GM19328 (cell line): ENCODE results near the gene SGSM1.
"Not testable (repeated sequence)": the region's sequence is repeated elsewhere in the genome, so short reads cannot be mapped to it uniquely, and the experiment has no call there.

Experiments
- ATAC-seq: cut with Tn5 transposase; IDR thresholded peaks from one replicate; pipeline ENCODE4 v1.9.1; 2021; ENCODE audit warnings: mild to moderate bottlenecking, moderate library complexity; ENCODE audit not compliant: unreplicated experiment

SGSM1 gene

DNA sequence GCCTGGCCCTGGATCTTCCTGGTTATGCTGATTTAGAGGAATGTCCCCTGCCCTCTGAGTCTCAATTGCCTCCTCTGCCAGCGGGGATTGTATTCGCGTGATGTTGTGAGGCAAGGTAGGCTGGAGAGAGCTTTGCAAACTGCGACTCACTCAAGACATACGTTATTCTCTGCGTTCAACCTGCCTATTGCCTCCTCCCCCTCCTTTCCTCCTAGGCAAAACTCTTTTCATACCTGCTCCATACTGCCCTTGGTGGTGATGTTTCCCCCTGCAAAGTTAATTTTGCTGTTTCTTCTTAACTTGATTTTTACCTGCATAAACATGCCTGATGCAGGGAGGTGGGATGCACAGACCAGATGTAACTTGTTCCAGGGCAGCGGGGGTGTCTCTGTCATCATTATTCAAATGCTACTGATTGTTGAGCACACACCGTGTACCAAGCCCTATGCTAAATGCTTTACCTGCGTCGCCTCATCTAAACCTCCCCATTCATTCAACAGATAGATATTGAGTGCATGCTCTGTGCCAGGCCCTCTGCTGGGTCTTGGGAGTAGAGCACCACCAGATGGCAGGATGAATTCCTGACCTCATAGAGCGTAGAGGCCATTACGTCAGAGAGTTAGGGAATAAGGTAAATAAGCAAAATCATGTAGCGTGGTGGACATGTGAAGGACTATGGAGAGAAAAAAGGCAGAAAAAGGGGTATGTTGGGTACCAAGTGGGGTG, 29.0 kb downstream of the SGSM1 start:
- no peak for ATAC-seq

DNA sequence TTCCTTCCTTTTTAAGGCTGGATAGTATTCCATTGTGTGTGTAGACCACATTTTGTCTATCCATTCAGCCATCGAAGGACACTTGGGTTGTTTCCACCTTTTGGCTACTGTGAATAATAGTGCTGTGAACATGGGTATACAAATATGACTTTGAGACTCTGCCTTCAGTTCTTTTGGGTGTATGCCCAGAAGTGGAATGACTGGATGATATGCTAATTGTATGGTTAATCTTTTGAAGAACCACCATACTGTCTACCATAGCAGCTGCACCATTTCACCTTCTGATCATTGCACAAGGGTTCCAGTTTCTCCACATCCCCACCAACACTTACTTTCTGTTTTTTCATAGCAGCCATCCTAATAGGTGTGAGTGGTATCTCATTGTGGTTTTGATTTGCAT, 30.3 kb downstream of the SGSM1 start:
- no peak for ATAC-seq

DNA sequence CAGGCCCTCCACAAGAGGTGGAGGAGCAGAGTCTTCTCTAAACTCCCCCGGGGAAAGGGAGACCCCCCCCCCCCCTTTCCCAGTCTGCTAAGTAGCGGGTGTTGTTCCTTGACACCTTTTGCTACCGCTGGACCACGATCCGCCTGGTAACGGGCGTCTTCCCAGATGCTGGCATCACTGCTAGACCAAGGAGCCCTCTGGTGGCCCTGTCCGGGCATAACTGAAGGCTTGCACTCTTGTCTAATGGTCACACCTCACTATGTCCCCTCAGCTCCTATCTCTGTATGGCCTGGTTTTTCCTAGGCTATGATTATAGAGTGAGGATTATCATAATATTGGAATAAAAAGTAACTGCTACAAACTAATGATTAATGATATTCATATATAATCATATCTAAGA, 31.5 kb downstream of the SGSM1 start:
- not testable (repeated sequence) for ATAC-seq

DNA sequence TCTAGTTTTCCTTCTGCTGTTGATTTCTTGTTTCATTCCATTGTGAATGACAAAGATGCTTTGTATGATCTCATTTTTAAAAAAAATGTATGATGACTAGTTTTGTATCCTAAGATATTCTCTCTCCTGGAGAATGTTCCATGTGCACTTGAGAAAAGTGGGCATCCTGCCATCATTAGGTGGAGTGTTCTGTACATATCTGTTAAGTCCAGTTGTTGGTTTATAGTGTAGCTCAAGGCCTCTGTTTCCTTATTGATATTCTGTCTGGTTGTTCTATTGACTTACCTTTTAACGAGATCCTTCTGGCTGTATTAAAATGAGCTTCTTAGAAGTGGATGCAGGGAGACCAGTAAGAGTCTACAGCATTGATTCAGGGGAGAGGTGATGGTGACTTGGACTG, 35.2 kb downstream of the SGSM1 start:
- ATAC-seq, result no peak

DNA sequence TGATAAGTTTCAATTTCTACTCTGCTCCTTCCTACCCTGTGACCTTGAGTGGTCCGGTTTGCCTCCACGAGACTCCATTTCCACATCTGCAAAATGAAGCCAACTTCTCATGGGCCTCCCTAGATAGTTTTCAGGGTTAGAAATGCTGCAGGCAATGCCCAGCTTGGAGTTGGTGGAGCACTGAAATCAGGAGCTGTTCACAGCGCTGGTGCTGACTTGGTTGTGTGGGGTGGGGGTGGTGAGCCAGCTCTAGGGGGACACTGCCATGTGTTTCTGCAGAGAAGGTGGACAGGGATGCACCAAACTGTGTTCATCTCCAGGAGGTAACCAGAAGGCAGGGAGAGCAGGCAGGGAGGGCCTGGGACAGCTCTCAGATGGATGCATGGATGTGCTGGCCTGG, 37.0 kb downstream of the SGSM1 start:
- ATAC-seq, result no peak

DNA sequence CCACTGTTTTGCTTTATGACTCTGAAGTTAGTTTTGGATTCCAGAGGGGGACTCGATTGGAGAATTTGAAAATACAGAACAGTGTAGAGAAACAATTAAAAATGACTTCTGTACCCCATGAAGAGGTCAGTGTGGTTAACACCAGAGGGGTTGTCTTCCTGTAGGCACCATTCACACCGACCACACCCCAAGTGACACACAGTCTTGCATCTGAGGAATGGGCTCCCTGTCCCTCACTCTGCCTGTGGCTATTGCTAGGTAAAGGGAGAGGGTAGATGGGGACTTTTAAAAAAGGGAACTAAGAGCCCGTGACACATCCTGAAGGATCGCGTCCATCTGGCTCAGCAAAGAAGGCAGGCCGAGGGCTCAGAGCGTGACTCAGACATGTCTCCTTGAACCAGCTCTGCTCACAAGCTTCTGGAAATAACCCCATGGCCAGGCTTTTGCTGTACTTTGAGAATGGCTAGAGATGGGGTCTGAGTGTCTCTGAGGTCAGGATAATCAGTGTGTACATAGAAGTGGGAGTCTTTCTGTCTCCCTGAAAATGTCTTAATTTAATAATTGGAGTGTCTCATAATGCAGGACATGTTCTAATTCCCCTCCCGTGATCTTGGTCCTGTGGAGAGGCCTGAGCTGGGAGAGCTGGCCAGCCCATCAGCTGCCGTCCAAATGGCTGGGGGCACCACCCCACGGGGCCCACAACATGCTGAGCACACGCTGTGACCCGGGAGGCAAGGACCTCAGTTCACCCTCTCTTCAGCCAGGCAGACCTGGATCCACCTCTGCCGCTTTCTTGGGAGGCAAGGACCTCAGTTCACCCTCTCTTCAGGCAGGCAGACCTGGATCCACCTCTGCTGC, 39.3 kb downstream of the SGSM1 start:
- ATAC-seq, result no peak

DNA sequence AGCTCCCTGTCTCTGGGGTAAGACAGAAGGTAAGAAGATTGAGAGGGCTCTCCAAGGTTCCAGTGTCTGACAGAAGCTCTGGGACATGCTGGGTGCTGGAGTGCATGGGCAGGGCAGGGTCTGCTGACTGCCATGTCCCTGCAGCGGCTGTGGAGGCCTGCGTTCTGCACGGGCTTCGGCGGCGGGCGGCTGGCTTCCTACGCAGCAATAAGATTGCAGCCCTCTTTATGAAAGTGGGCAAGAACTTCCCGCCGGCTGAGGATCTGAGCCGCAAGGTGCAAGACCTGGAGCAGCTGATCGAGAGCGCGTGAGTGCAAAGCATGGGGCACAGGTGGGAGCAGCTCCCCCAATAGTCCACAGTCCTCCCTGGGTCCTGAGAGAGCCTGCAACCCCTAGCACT, 41.5 kb downstream of the SGSM1 start:
- no peak for ATAC-seq

DNA sequence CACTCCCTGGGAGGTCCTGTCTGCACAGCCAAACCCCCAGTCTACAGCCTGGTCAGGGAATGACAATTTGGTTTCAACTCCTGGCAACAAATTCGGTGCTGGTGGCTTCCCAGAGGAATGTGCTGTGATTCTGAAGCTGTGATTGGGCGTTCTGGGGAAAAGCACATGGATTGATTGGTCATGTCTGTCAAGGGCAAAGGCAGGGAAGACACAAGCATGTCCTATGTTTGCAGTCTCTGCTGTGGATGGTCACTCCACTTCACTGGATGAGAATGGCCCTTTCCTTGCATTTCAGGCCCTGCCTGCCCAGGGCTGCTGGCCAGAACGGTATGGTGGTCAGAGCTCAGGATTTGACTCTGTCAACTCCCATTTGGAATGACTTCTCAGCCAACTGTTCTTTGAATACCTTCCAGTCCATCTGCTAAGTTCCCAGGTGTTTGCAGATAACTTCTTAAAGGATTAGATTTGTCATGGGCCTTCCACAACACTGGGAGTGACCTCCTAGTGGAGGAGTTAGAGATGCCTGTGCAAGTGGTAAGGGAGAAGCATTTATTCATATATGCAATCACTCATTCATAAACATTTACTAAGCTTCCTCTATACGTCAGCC, 42.7 kb downstream of the SGSM1 start:
- no peak for ATAC-seq

DNA sequence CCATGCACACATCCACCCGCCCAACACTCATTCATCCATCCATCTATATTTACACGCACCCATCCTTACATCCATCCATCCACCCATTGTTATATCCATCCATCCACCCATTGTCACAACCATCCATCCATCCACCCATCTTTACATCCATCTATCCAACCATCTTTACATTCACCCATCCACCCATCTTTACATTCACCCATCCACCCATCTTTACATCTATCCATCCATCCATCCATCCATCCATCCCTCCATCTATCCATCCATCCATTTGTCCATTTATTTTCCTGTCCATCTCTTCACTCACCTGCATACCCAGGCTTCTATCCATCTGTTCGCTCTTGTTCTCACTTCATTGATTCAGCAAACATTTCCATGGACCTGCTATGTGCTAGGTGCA, 49.8 kb downstream of the SGSM1 start:
- ATAC-seq, result no peak

DNA sequence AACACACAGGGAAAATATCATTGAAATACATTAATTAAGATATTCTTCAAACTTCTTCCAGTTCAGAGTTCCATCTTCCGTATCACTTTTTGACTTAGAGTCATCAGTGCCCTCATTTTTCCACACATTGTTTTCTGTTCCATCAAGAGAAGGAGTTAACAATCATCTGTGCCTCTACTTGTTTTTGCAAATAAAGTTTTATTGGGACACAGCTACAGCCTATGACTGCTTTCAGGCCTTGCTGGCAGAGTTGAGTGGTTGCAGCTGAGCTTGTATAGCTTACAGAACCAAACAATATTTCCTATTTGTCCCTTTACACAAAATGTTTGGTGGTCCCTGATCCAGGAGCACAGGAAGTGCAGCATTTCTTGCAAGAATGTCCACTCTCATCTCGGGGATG, 51.6 kb downstream of the SGSM1 start:
- ATAC-seq, result no peak

DNA sequence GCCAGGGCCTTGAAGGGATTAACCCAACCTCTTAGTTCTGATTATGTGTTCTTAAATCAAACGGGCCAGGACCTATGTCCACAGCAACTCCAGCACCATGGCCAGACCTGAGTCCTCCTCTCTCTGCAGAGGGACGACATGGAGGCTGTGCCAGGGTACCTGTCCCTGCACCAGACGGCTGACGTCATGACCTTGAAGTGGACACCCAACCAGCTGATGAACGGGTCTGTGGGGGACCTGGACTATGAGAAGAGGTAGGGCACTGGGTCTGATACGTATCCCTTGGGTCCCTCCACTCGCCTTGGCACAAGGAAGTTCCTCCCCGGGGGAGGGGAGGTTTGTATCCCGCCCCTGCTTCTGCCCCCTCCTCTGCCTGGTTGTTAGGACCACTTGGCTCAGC, 53.6 kb downstream of the SGSM1 start:
- no peak for ATAC-seq

DNA sequence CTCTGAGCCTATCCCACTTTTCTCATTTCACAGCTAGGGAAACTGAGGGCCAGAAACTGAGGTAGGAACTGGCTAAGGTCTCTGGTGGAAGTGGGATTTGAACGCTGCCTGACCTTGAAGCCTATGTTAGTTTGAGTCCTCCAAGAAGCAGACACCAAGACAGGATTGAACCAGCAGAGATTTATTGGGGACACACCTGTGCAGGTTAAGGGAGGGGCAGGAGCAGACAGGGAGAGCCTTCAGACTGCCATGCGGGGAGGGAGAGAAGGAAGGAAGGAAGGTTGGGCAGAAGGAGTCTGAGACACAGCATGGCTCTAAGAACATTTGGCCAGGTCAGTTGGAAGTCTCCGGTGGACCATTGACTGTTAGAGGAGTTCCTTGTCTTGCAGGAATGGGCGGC, 59.5 kb downstream of the SGSM1 start:
- no peak for ATAC-seq

DNA sequence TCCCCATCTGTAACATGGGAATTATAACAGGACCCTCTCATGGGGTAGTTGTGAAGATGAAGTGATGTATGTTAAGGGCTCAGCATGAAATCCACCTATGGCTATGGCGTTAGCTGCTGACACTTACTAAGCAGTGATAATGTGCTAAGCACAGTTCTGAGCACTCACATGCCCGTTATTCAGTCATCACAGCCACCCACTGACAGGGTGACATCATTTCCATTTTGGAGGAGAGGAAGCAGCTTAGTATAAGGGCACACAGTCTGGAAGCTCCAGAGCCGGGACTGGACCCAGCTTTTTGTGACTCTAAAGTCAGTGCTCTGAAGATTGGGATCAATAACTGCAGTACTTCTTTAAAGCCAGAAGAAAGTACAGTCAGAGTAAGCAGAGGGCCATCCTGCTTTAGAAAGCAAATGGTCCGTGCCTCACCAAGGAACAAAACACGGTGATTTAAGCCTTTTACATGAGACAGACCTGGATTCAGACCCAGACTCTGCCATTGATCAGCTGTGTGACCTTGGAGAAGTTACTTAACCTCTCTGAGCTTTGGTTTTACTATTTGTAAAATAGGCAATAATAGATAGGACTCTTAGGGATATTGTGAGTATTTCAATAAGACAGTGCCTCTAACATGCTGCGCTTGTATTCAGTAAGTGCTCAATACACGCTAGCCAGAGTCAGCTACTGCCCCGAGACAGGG, 61.5 kb downstream of the SGSM1 start:
- no peak for ATAC-seq

DNA sequence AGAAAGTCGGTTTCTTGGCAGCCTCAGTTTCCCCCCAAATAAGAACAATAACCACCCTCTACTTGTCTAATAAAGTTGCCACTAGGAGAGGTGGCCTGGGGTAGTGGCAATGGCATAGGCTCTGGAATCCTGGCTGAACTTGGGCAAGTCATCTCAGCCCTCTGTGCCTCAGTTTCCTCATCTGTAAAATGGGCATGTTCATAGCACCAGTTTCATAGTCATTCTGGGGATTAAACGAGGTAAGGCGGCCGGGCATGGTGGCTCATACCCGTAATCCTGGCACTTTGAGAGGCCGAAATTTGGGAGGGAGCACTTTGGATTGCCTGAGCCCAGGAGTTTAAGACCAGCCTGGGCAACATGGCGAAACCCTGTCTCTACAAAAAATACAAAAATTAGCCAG, 63.0 kb downstream of the SGSM1 start:
- ATAC-seq, result no peak

DNA sequence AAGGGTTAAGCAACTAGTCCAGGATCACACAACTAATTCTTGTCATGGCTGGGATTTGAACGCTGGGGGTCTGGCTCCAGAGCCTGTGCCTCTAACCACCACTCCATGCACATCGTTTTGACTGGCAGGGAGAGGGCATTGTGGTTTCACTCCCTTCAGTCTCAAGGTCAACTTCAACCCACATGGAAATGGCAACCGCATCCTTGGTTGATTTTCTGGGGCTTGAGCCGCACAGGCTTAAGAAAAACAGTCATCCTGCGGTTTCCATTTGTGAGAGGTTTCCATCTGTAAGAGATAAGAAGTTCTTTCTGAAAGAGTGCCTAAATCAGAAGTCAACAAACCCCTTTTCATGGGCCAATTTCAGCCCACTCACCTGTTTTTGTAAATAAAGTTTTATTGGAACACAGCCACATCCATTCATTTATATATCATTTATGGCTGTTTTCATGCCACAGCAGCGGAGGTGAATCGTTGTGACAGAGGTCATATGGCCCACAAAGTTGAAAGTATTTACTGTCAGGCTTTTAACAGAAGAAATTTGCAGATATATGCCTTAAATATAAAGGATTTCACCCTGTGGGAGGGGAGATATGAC, 65.7 kb downstream of the SGSM1 start:
- no peak for ATAC-seq

DNA sequence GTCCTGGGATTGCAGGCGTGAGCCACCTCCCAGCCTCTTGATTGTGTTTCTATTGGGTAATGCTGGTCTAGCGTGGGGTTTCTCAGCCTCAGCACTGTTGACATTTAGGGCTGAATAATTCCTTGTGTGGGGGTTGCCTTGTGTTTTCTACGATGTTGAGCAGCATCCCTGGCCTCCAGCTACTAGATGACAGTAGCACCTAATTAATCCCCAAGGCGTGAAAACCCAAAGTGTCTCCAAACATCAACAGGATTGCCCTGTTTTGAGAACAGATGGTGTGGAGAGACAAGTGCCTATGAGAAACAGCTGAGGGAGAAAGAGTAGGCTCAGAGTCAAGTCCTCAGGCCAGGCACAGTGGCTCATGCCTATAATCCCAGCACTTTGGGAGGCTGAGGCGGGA, 67.2 kb downstream of the SGSM1 start:
- ATAC-seq, result no peak

DNA sequence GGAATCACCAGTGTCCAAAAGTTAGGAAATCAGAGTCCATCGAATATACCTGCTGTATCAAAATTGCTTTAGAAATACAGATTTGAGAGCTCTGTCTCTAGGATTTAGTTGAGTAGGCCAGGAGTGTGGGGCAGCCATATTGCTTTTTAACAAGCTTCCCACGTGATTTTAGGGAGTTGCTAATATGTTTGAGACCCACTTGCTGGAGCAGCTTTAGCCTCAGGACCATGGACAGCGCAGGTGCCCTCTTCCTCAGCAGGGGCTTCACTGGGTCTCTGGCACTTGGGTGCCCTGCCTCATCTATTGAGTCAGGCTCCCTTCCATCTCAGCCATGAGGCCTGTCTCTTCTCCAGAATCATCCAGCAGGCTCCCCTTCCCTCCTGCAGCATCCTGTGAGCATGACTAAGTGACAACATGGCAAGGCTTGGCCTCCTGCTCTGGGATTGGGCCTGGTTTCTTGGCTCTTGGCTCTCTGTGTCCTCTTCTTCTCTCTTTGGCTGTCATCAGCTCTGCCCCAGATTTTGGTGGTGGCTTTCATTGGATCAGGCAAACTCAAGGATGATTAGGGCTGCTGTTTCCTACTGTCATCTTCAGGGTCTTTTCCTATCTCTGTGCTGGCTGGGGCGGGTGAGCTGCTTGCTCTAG, 70.0 kb downstream of the SGSM1 start:
- ATAC-seq, result no peak

DNA sequence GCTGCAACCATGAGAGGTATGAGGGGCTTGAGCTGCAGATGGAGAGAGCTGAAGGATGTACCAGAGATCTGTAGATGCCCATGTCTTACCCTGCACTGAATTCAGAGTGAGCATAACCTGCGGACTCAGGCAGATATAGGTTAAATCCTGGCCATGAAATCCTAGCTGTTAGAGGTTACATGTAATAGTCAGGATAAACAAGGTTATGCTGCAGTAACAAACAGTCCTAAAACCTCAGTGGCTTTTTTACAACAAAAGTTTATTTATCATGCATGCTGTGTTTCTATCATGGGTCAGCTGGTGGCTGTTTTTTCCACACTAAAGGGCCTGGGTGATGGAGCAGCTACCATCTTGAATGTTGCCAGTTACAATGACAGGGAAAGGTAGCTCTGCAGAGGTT, 70.7 kb downstream of the SGSM1 start:
- no peak for ATAC-seq

DNA sequence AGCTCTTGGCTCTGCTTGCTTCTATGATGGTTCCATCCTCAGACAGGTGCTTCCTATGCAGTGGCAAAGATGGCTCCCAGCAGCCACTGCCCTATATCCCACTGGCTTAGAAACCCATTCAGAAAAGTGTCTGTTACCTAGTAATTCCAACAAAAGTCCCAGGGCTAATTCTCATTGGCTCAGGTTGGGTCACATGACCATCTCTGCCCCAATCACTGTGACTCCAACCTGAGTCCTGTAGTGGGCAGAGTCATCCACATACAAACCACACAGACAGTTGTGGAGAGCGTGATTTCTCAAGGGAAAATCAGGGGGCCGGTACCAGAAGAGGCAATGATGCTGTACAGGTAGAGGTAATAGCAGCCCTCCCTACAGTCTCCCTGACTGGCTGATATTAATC, 73.0 kb downstream of the SGSM1 start:
- ATAC-seq, result no peak

DNA sequence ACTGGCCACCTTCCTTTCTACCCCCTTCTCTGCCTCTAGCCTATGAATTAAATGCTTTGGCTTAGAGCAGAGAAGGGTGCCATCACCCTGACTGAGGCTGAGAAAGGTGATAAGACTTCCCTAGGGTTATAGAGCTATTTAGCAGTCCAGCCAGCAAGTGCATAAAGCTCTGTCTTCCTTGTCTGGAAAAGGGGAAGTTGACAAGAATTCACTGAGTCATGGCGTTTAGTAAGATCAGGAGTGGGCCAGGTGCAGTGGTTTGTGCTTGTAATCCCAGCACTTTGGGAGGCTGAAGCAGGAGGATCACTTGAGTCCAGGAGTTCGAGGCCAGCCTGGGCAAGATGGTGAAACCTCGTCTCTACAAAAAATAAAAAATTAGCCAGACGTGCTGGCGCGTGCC, 77.4 kb downstream of the SGSM1 start:
- no peak for ATAC-seq

DNA sequence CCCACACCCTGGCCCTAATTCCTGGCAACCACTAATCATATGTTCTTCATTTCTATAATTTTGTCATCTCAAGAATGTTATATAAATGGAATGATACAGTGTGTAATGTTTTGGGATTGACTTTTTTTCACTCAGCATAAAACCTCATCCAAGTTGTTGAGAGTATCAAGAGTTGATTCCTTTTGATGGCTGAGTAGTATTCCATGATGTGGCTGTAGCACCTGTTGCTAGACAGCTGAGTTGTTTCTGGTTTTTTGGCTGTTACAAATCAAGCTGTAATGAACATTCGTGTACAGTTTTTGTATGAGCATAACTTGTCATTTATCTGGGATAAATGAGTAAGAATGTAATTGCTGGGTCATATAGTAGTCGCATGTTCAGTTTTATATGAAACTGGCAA, 81.2 kb downstream of the SGSM1 start:
- ATAC-seq, result no peak
